HFF-Myc (cell line): Measurements from ENCODE around the gene PTPRN2.

Source experiments
- DNase-seq: peaks from one replicate; pipeline ENCODE4 v3.0.0-alpha.2; 2011; ENCODE audit warnings: low read depth; ENCODE audit errors: extremely low read depth
- H3K4me3 ChIP-seq: replicated peaks from 2 replicates; pipeline ENCODE4 v1.5.1; 2011; ENCODE audit warnings: low read depth, mild to moderate bottlenecking, control low read depth, low read length
- CTCF ChIP-seq: IDR thresholded peaks from 2 replicates; pipeline ENCODE4 v1.5.1; 2012; ENCODE audit warnings: mild to moderate bottlenecking, low read depth, low read length, control low read depth; ENCODE audit errors: missing control alignments

Gene PTPRN2

GRCh38 chr7:157821959-157822687 is 765.5 kb downstream of the PTPRN2 start:
- no peak for DNase-seq
- H3K4me3 ChIP-seq, result no peak overlapping the region
- TF ChIP-seq CTCF, result no peak

GRCh38 chr7:157820796-157821195 is 766.8 kb downstream of the PTPRN2 start:
- DNase-seq, result no peak
- H3K4me3 ChIP-seq, result no peak overlapping the region
- no peak for TF ChIP-seq CTCF

- TF ChIP-seq CTCF, result no peak
- no peak for DNase-seq
- H3K4me3 ChIP-seq, result no peak overlapping the region
Observed at GRCh38 chr7:157819455-157819807, 768.2 kb downstream of the PTPRN2 start.

- no peak for TF ChIP-seq CTCF
- no peak overlapping the region for H3K4me3 ChIP-seq
- DNase-seq, result no peak
Observed at GRCh38 chr7:157818701-157819454, 768.7 kb downstream of the PTPRN2 start.

- no peak for DNase-seq
- H3K4me3 ChIP-seq, result no peak overlapping the region
- TF ChIP-seq CTCF, result no peak
Observed at GRCh38 chr7:157817944-157818700, 769.5 kb downstream of the PTPRN2 start.

- no peak for TF ChIP-seq CTCF
Observed at GRCh38 chr7:157817433-157817832, 770.2 kb downstream of the PTPRN2 start.

More at GRCh38 chr7:157817433-157817832, 770.2 kb downstream of the PTPRN2 start:
- no peak overlapping the region for H3K4me3 ChIP-seq
- DNase-seq, result no peak
